ENCODE results near the gene ZNF592. TPM values are rescaled to one million over a fixed set of nuclear protein-coding genes. Genes with fewer than 3 reads are reported as not detected.

Gene ZNF592
- total RNA-seq, 2 experiments from 2014 or later, result 23.8 to 24.3 TPM

GRCh38 chr15:84798436-84798946, 50.1 kb downstream of the ZNF592 start:
- Mint-ChIP-seq H3K27ac (no peak overlapping the region), H3K4me1 (ENCODE audit: low read depth) (no peaks in the 10 kb centered on the region), H3K27me3 (no peaks in the 10 kb centered on the region), H3K9me3 (no peaks in the 10 kb centered on the region), H3K4me3 (no peak overlapping the region), H3K36me3 (peaks cover 52% of the 10 kb centered on the region)
- CTCF ChIA-PET, result no interaction called here
- POLR2A ChIA-PET, result no interaction called here
- no peak for DNase-seq
- intact Hi-C loops (cut with micrococcal nuclease), result no loop called here

GRCh38 chr15:84799511-84800187, 51.3 kb downstream of the ZNF592 start:
- Mint-ChIP-seq H3K36me3 (peaks cover 49% of the 10 kb centered on the region), H3K4me1 (ENCODE audit: low read depth) (no peaks in the 10 kb centered on the region), H3K27ac (no peak overlapping the region), H3K27me3 (no peaks in the 10 kb centered on the region), H3K9me3 (no peaks in the 10 kb centered on the region), H3K4me3 (no peak overlapping the region)
- intact Hi-C loops (cut with micrococcal nuclease), result no loop called here
- CTCF ChIA-PET, result no interaction called here
- no peak for DNase-seq
- POLR2A ChIA-PET, result no interaction called here

GRCh38 chr15:84800365-84800806, 52.0 kb downstream of the ZNF592 start:
- POLR2A ChIA-PET, result no interaction called here
- peaks cover 47% of the 10 kb centered on the region for H3K36me3 Mint-ChIP-seq
- no peak overlapping the region for H3K27ac Mint-ChIP-seq
- no peaks in the 10 kb centered on the region for H3K27me3 Mint-ChIP-seq
- no peak for DNase-seq
- H3K4me3 Mint-ChIP-seq, result no peak overlapping the region
- no peaks in the 10 kb centered on the region for H3K9me3 Mint-ChIP-seq
- intact Hi-C loops (cut with micrococcal nuclease), result no loop called here
- CTCF ChIA-PET, result interaction anchor here (0.6 kb wide), 1 partner anchor 93 kb away, joined by 3 read pairs; no protein-coding TSS in a partner anchor
- H3K4me1 Mint-ChIP-seq (ENCODE audit: low read depth), result no peaks in the 10 kb centered on the region

GRCh38 chr15:84804005-84804900, 55.9 kb downstream of the ZNF592 start:
- intact Hi-C loops (cut with micrococcal nuclease), result no loop called here
- Mint-ChIP-seq H3K27ac (no peak overlapping the region), H3K4me3 (no peak overlapping the region), H3K36me3 (peaks cover 31% of the 10 kb centered on the region), H3K4me1 (ENCODE audit: low read depth) (peaks cover 5% of the 10 kb centered on the region), H3K27me3 (no peaks in the 10 kb centered on the region), H3K9me3 (no peaks in the 10 kb centered on the region)
- POLR2A ChIA-PET, result no interaction called here
- CTCF ChIA-PET, result no interaction called here
- DNase-seq, result no peak

DNA sequence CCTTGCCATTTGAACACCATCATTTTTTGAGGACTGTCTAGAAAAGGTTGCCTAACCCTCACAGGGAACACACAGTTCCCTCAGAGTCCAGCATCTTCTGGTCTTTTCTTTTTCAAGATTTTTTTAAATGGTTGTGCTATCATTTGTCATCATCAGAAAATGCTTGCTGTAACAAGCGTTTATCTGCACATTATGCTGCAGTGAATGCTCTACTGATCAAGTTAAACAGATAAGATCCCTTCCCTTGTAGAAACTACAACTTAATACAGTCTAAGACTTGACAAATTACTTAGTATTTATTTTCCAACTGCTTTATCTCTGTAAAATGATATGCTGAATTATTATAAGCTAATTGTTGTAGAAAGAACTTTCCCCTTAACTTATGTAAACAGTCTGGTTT, 56.8 kb downstream of the ZNF592 start:
- intact Hi-C loops (cut with micrococcal nuclease), result no loop called here
- DNase-seq, result no peak
- H3K9me3 Mint-ChIP-seq, result no peaks in the 10 kb centered on the region
- peaks cover 5% of the 10 kb centered on the region for H3K4me1 Mint-ChIP-seq (ENCODE audit: low read depth)
- H3K27me3 Mint-ChIP-seq, result no peaks in the 10 kb centered on the region
- ChIA-PET POLR2A (no interaction called here), CTCF (no interaction called here)
- H3K36me3 Mint-ChIP-seq, result peaks cover 26% of the 10 kb centered on the region
- no peak overlapping the region for H3K27ac Mint-ChIP-seq
- no peak overlapping the region for H3K4me3 Mint-ChIP-seq

DNA sequence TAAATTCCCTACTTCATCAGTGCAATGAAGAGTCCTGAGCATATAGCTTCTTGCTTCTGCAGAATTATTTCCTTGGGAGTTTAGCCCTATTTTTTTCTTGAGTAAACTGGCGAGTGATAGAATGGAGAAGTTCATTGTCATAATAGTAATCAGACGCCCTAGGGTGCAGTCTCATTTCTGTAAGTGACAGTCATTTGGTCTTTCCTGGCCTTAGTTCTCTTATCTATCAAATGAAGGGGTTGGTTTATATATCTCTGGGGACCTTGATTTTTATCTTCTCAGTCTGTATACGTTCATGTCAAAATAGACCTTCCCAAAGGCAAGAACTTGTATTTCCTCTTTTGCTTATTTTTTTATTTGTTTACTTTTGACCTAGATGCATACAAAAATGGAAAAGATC, 58.8 kb downstream of the ZNF592 start:
- no peaks in the 10 kb centered on the region for H3K9me3 Mint-ChIP-seq
- POLR2A ChIA-PET, result no interaction called here
- peaks cover 16% of the 10 kb centered on the region for H3K36me3 Mint-ChIP-seq
- H3K27me3 Mint-ChIP-seq, result no peaks in the 10 kb centered on the region
- H3K27ac Mint-ChIP-seq, result no peak overlapping the region
- DNase-seq, result no peak
- intact Hi-C loops (cut with micrococcal nuclease), result no loop called here
- peaks cover 5% of the 10 kb centered on the region for H3K4me1 Mint-ChIP-seq (ENCODE audit: low read depth)
- CTCF ChIA-PET, result interaction anchor here (0.7 to 1.0 kb wide), 3 partner anchors 15 to 237 kb away, joined by 3 to 4 read pairs (median 3); no protein-coding TSS in a partner anchor
- H3K4me3 Mint-ChIP-seq, result no peak overlapping the region

DNA sequence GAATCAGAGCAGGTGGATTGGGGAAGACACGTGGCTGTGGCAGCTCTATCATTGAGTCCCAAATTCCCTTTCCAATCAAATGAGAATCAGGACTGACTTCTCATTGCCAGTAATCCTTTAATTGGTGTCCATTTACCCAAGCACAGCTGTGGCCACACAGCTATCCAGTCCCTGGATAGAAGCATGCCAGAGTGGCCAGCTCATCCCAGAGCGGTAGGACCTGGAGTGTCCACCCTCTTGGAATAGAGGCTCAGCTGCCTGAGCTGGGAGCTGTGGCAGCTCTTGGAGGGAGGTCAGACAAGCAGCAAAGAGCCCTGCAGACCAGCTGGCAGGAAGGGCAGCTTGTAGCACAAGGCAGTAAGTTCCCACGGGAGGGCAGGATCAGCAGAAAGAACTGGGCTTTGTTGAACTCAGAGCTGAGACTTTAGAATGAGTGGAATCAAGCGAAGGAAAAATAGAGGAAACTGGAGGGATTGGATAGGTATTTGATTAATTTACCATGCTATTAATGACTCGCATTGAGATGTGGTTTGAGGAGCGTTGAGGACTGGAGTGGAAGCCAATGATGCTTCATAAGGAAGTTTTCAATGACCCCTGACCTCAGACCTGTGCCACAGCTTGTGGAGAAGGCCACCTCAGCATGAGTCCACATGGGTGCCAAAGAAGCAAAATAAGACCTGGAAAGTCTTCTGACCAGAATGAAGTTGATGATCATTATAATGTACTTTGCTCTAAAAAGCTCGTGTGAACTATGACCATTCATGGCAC, 61.9 kb downstream of the ZNF592 start:
- Mint-ChIP-seq H3K4me3 (no peak overlapping the region), H3K27me3 (peaks cover 5% of the 10 kb centered on the region), H3K36me3 (peaks cover 3% of the 10 kb centered on the region), H3K27ac (no peak overlapping the region), H3K4me1 (ENCODE audit: low read depth) (peaks cover 5% of the 10 kb centered on the region), H3K9me3 (no peaks in the 10 kb centered on the region)
- ChIA-PET CTCF (interaction anchor here (1.1 kb wide), 1 partner anchor 153 kb away, joined by 3 read pairs; no protein-coding TSS in a partner anchor), POLR2A (interaction anchor here (0.6 to 0.9 kb wide), 2 partner anchors 24 to 144 kb away, joined by 3 read pairs; no protein-coding TSS in a partner anchor)
- intact Hi-C loops (cut with micrococcal nuclease), result no loop called here
- no peak for DNase-seq

- H3K27me3 Mint-ChIP-seq, result peaks cover 10% of the 10 kb centered on the region
- H3K27ac Mint-ChIP-seq, result no peak overlapping the region
- no peak for DNase-seq
- H3K4me1 Mint-ChIP-seq (ENCODE audit: low read depth), result peaks cover 5% of the 10 kb centered on the region
- no peaks in the 10 kb centered on the region for H3K9me3 Mint-ChIP-seq
- ChIA-PET CTCF (no interaction called here), POLR2A (no interaction called here)
- no peak overlapping the region for H3K4me3 Mint-ChIP-seq
- intact Hi-C loops (cut with micrococcal nuclease), result no loop called here
- peaks cover 3% of the 10 kb centered on the region for H3K36me3 Mint-ChIP-seq
These were observed 62.8 kb downstream of the ZNF592 start for GRCh38 chr15:84811151-84811550.

GRCh38 chr15:84811828-84812227, 63.4 kb downstream of the ZNF592 start:
- intact Hi-C loops (cut with micrococcal nuclease), result no loop called here
- ChIA-PET CTCF (interaction anchor here (0.6 kb wide), 1 partner anchor 24 kb away, joined by 4 read pairs; no protein-coding TSS in a partner anchor), POLR2A (no interaction called here)
- H3K27me3 Mint-ChIP-seq, result peaks cover 13% of the 10 kb centered on the region
- H3K4me1 Mint-ChIP-seq (ENCODE audit: low read depth), result peaks cover 8% of the 10 kb centered on the region
- no peaks in the 10 kb centered on the region for H3K9me3 Mint-ChIP-seq
- peak overlapping the region; percentile 28 for H3K27ac Mint-ChIP-seq
- no peak overlapping the region for H3K4me3 Mint-ChIP-seq
- DNase-seq, result no peak
- H3K36me3 Mint-ChIP-seq, result peaks cover 3% of the 10 kb centered on the region

- intact Hi-C loops (cut with micrococcal nuclease), result no loop called here
- no peak for DNase-seq
- no peak overlapping the region for H3K4me3 Mint-ChIP-seq
- POLR2A ChIA-PET, result no interaction called here
- H3K4me1 Mint-ChIP-seq (ENCODE audit: low read depth), result peaks cover 5% of the 10 kb centered on the region
- H3K27me3 Mint-ChIP-seq, result peaks cover 13% of the 10 kb centered on the region
- H3K36me3 Mint-ChIP-seq, result peaks cover 3% of the 10 kb centered on the region
- no peaks in the 10 kb centered on the region for H3K9me3 Mint-ChIP-seq
- H3K27ac Mint-ChIP-seq, result no peak overlapping the region
- CTCF ChIA-PET, result no interaction called here
These were observed 64.5 kb downstream of the ZNF592 start for GRCh38 chr15:84812842-84813241.

DNA sequence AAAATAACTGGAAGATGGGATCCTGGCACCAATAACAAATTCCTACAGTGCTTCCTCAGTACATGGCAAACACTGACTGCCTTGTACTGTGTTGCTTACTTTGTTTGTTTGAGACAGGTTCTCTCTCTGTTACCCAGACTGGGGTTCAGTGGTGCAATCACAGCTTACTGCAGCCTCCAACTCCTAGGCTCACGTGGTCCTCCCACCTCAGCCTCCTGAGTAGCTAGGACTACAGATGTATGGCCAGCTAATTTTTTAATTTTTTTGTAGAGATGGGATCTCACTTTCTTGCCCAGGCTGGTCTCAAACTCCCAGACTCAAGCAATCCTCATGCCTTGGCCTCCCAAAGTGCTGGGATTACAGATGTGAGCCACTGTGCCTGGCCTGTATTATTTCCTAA, 65.0 kb downstream of the ZNF592 start:
- Mint-ChIP-seq H3K36me3 (peaks cover 3% of the 10 kb centered on the region), H3K9me3 (no peaks in the 10 kb centered on the region), H3K4me1 (ENCODE audit: low read depth) (peaks cover 8% of the 10 kb centered on the region), H3K4me3 (no peak overlapping the region), H3K27me3 (peaks cover 13% of the 10 kb centered on the region), H3K27ac (no peak overlapping the region)
- ChIA-PET CTCF (no interaction called here), POLR2A (no interaction called here)
- DNase-seq, result no peak
- intact Hi-C loops (cut with micrococcal nuclease), result no loop called here

DNA sequence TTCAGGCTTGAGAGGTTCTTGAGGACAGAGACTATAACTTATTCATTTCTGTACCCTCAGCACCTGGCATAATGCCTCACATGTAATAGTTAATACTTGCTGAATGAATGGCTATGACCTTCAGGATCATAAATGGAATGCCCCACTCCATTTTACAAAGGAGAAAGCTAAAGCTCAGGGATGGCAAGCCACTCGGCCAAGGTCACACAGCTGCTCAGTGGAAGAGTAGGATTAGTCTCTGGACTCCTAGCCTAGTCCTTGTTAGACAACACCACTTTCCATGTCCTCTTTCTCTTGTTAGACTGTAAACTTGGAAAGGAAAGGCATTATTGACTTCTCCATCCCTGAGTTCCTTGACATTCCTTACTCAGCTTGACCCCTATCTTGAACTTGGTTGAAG, 65.5 kb downstream of the ZNF592 start:
- no peak for DNase-seq
- peaks cover 13% of the 10 kb centered on the region for H3K27me3 Mint-ChIP-seq
- H3K9me3 Mint-ChIP-seq, result no peaks in the 10 kb centered on the region
- peaks cover 3% of the 10 kb centered on the region for H3K36me3 Mint-ChIP-seq
- ChIA-PET POLR2A (no interaction called here), CTCF (no interaction called here)
- no peak overlapping the region for H3K4me3 Mint-ChIP-seq
- no peak overlapping the region for H3K27ac Mint-ChIP-seq
- peaks cover 8% of the 10 kb centered on the region for H3K4me1 Mint-ChIP-seq (ENCODE audit: low read depth)
- intact Hi-C loops (cut with micrococcal nuclease), result no loop called here

All from activated CD4-positive, alpha-beta memory T cell treated with anti-CD3 and anti-CD28 coated beads for 36 hours (primary cell).